SK-N-MC (cell line): ENCODE measurements around the gene PREPL.

Experiments
- DNase-seq: peaks from one replicate; pipeline ENCODE4 v3.0.0-alpha.2; 2011; ENCODE audit warnings: low read depth, low spot score
- H3K27ac ChIP-seq: fragments of 200-600 bp; sonication (generic); 2 replicates; pipeline ENCODE4 v1.5.1; 2016; ENCODE audit warnings: mixed run types
- H3K36me3 ChIP-seq: fragments of 200-600 bp; sonication (generic); 2 replicates; pipeline ENCODE4 v1.6.1; 2017; ENCODE audit warnings: antibody characterized with exemption, low read length, mixed read lengths; ENCODE audit not compliant: insufficient read depth
- H3K4me3 ChIP-seq: fragments of 200-600 bp; sonication (generic); 2 replicates; pipeline ENCODE4 v1.5.1; 2016
- H3K9ac ChIP-seq: fragments of 200-600 bp; sonication (generic); 2 replicates; pipeline ENCODE4 v1.8.0; 2017; ENCODE audit warnings: mixed run types, mixed read lengths; ENCODE audit not compliant: insufficient read length
- H3K9me3 ChIP-seq: fragments of 200-600 bp; sonication (generic); 2 replicates; pipeline ENCODE4 v1.6.1; 2017; ENCODE audit warnings: low read depth, mild to moderate bottlenecking, antibody characterized with exemption, low read length, moderate library complexity, mixed read lengths
- EZH2 ChIP-seq: fragments of 200-600 bp; sonication (generic); IDR thresholded peaks from one replicate; pipeline ENCODE4 v1.6.1; 2017; ENCODE audit warnings: antibody characterized with exemption
- FOXP2 ChIP-seq: optimal IDR thresholded peaks from 2 replicates; pipeline ENCODE3; 2011; ENCODE audit warnings: mild to moderate bottlenecking, moderate library complexity; ENCODE audit not compliant: insufficient read depth; ENCODE audit errors: extremely low read length, control extremely low read depth
- POLR2AphosphoS5 ChIP-seq: IDR thresholded peaks from 2 replicates; pipeline ENCODE4 v1.6.1; 2012; ENCODE audit warnings: mild to moderate bottlenecking, low read depth, low read length, borderline replicate concordance

Gene PREPL

DNA sequence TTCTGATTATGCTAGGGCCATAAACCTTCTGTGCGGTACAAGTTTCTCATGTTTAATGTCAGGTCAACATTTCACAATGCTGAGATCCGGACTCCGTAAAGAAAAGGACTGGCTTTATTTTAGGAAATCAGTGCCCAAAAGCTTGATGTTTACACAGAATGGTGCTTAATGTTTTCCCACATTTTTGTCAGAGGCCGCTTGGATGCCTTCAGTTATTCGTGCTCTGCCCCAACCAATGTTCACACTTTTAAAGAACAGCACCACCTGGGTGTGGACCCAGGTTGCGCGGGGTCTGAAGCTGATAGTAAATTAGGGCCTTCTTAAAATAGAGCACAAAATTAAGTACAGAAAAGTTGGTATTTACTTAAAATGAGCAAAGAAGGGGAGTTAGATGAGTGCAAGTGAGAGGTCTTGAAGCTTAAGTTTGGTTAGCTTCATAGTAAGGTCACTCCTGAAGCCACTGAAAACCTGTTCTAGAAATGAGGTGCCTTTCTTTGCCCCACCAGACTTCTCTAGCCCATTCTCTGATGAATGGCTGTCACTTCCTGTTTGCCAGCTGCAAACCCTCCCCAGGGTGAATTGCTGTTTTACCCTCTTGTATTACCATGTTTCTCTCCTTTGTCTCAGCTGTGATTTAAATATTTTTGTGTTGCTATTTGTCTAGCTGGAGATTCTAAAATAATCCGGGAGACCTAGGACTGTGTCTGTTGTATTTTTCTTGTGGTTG lies 65.5 kb downstream of the PREPL start:
- H3K9me3 ChIP-seq, result no peaks in the 10 kb centered on the region
- no peak overlapping the region for H3K27ac ChIP-seq
- TF ChIP-seq FOXP2, result no peak
- TF ChIP-seq EZH2, result no peak
- TF ChIP-seq POLR2AphosphoS5, result no peak
- H3K9ac ChIP-seq, result no peak overlapping the region
- H3K4me3 ChIP-seq, result no peak overlapping the region
- H3K36me3 ChIP-seq, result no peaks in the 10 kb centered on the region
- no peak for DNase-seq

DNA sequence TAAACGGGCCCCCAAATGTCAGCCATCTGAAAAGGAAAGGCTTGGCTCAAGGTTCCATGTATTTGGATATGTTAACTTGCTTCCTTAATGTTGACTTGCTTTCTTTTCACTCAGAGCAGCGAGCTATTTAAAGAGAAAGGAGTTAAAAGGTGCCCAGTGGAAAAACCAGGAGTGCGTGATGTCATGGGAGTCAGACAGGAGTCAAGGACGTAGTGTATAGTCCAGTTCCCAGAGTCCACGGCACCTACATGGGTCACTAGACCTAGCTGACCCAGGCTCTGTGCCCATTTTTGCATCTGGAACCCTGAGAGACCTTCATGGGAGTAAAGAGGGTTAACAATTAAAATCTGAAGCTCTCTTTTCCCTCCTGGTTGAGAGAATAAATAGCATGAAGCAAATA lies 66.2 kb downstream of the PREPL start:
- TF ChIP-seq FOXP2 (no peak), POLR2AphosphoS5 (no peak), EZH2 (no peak)
- Histone ChIP-seq H3K4me3 (no peak overlapping the region), H3K36me3 (no peaks in the 10 kb centered on the region), H3K9me3 (no peaks in the 10 kb centered on the region), H3K27ac (no peak overlapping the region), H3K9ac (no peak overlapping the region)
- DNase-seq, result no peak

DNA sequence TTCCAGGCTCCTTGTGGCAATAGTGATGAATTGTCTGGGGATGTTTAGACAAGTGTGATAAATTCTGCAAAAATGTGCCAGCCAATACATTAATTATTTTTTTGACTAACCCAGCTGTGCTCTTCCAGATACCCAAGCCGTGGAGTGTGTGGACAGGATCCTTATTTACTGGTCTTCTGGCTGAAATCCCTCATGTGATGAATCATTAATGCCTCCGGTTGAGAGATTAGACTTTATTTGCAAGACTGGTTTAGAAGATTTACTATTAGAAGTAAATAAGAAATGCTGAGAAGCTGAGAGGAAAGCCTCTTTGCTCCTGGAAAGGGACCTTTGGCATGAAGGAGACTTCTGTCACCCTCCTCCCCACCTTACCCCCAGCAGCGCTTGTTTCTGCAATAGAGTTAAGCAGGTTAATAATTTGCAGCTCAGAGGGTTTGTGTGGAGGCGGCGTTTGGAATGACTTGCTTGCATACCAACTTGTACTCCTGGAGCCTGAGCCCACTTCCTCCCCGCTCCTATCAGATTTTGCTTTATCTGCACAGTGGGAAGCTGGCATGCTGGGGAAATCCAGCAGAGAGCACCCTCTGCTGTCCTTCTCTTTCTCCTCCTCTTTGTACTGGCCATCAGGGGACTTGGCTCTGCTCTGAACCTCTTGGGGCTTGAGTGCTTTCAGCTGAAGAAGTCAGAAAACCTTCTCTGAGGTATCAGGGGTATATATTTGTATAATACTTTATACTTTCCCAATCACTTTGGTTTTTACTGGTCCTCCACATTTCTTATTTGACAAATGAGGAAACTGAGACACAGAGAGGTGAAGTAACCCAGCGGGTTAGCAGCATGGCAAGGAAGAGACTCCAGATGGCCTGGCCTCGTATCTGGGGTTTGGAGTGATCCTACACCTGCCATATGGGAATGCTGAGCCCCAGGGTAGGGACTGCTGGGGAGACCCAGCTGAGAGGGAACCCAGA lies 69.7 kb downstream of the PREPL start:
- Histone ChIP-seq H3K9me3 (no peaks in the 10 kb centered on the region), H3K9ac (no peak overlapping the region), H3K27ac (no peak overlapping the region), H3K4me3 (no peak overlapping the region; the same call in 1 of the 2 replicates), H3K36me3 (no peaks in the 10 kb centered on the region)
- TF ChIP-seq POLR2AphosphoS5 (no peak), FOXP2 (no peak), EZH2 (no peak)
- no peak for DNase-seq

- no peak for DNase-seq
- no peak for TF ChIP-seq POLR2AphosphoS5
These were observed 71.0 kb downstream of the PREPL start for GRCh38 chr2:44290261-44290660.

DNA sequence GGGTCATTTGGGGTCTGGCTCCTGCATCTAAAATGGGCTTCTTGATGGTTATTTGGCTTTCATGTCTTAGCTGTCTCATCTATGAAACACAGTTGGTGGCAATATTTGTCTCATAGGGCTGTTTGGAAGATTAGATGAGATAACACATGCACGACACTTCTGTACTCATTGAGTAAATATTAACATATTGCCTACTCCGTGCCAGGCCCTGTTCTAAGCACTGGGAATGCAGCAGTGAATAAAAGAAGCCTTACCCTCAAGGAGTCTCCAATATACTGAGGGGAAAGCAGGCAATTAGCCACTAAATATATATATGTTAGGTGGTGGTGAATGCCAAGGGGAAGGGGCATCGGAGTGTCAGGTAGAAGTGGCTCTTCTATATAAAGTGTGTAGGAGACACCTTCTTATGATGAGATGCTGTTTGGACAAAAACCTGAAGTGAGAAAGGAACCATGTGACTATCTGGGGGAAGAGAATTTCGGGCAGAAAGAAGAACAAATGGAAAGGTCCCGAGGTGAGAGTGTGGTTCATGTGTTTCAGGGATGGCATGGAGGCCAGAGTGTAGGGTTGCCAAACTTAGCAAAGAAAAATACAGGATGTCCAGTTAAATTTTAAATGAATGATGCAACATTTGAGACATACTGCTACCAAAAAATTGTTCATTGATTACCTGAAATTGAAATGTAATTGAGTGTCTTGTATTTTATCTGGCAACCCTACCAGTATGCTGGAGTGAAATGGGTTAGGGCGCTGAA lies 74.2 kb downstream of the PREPL start:
- no peak overlapping the region for H3K9ac ChIP-seq

More at GRCh38 chr2:44290261-44290660, 71.0 kb downstream of the PREPL start:
- Histone ChIP-seq H3K9me3 (no peaks in the 10 kb centered on the region), H3K36me3 (no peaks in the 10 kb centered on the region), H3K9ac (no peak overlapping the region), H3K4me3 (no peak overlapping the region), H3K27ac (no peak overlapping the region)

DNA sequence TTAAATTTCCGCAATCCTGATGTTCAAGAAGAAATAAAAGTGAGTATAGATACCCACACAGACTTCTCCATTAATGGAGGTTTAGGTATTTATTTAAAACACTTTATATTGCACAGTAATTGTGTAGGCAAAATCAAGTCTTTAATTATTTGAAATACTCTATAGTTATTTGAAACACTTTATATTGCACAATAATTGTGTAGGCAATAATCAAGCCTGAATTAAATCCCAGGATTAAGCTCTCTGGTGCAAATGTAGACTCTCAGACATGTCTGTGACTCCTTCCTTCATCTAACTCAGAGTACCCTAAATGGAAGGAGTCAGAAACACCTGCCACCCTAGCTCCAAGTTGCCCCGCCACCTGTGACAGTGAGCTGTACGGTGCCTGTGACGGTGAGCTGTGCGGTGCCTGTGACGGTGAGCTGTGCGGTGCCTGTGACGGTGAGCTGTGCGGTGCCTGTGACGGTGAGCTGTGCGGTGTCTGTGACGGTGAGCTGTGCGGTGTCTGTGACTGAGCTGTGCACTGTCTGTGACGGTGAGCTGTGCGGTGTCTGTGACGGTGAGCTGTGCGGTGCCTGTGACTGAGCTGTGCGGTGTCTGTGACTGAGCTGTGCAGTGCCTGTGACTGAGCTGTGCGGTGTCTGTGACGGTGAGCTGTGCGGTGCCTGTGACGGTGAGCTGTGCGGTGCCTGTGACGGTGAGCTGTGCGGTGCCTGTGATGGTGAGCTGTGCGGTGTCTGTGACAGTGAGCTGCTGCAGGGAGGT lies 75.0 kb downstream of the PREPL start:
- TF ChIP-seq POLR2AphosphoS5, result no peak
- TF ChIP-seq EZH2, result no peak
- TF ChIP-seq FOXP2, result no peak
- no peaks in the 10 kb centered on the region for H3K9me3 ChIP-seq
- H3K27ac ChIP-seq, result no peak overlapping the region
- H3K36me3 ChIP-seq, result no peaks in the 10 kb centered on the region
- H3K4me3 ChIP-seq, result no peak overlapping the region
- H3K9ac ChIP-seq, result no peak overlapping the region
- no peak for DNase-seq

More for the DNA sequence above, 74.2 kb downstream of the PREPL start:
- Histone ChIP-seq H3K9me3 (no peaks in the 10 kb centered on the region), H3K4me3 (no peak overlapping the region), H3K27ac (no peak overlapping the region), H3K36me3 (no peaks in the 10 kb centered on the region)
- no peak for DNase-seq
- TF ChIP-seq EZH2 (no peak), POLR2AphosphoS5 (no peak), FOXP2 (no peak)

- no peak overlapping the region for H3K9ac ChIP-seq
- no peak for DNase-seq
- TF ChIP-seq FOXP2, result no peak
- TF ChIP-seq EZH2, result no peak
- no peak for TF ChIP-seq POLR2AphosphoS5
- H3K27ac ChIP-seq, result no peak overlapping the region
- H3K36me3 ChIP-seq, result no peaks in the 10 kb centered on the region
- no peaks in the 10 kb centered on the region for H3K9me3 ChIP-seq
- no peak overlapping the region for H3K4me3 ChIP-seq
These were observed 76.1 kb downstream of the PREPL start for GRCh38 chr2:44285174-44285573.
